Hypothalamus (tissue), 51 donors: ENCODE data around the gene PARP3.

Source experiments
- DNase-seq, 51 donors: peaks; one replicate each; lab custom pipeline; 2025; lab: John Stamatoyannopoulos, UW

The PARP3 gene

DNA sequence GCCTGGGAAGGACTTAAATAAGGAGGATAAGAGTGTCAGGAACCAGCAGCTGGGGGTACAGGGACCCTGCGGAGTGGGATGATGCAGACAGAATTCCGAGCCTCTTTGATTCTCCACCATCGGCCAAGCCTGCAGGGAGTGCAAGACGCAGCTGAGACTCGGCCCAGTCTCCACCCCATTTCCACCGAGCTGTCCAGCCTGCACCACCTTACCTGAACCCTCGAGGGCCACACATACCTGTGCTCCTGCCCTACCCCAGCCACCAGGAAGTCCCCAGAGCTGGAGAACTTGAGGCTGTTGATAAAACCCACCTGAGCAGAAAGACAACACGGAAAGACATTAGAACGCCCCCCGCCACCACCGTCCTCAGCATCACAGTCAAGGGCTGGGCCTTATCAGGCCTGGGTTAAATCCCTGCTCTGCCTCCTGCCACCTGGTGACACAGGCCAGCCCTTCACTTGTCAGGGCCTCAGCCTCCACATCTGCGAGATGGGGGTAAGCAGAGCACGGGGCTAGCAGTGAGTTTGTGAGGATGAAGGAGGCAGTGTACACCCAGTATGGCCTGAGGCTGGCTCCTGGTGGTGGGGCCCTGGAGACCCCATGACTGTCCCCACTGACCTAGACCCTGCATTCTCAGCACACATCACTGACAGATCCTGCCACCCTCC lies 8.6 kb upstream of the PARP3 start:
- DNase-seq: no peak

DNA sequence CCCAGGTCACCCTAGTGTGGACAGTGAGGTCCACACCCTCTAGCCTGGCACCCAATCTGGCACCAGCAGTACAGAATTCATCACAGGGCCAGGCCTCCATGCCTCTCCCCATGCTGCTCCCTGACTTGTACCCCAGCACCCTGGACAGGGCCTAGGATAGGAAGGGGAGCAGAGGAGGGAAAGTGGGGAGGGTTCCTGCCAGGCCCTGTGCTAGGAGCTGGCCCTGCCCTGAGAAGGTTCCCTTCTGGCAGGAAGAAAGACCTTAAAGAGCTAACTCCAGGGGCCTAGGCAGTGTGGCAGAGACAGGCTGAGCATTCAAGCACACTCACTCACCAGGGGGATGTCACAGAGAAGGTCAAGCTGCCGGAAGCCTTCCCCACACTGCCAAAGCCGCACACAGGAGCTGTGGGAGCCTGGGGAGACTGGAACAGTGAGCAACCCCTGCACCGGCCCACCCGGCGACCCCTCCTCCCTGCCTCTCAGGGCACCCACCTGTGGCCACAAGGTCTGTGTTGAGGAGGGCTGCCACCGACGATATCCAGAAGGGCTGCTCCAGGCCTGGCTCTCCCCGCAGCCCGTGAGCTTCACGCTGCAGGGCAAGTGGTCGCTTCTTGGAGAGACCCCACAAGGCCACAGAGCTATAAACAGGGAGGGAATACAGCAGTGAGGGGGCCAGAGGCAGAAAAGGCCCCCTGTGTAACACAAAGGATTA lies 7.9 kb upstream of the PARP3 start:
- DNase-seq: no peak

DNA sequence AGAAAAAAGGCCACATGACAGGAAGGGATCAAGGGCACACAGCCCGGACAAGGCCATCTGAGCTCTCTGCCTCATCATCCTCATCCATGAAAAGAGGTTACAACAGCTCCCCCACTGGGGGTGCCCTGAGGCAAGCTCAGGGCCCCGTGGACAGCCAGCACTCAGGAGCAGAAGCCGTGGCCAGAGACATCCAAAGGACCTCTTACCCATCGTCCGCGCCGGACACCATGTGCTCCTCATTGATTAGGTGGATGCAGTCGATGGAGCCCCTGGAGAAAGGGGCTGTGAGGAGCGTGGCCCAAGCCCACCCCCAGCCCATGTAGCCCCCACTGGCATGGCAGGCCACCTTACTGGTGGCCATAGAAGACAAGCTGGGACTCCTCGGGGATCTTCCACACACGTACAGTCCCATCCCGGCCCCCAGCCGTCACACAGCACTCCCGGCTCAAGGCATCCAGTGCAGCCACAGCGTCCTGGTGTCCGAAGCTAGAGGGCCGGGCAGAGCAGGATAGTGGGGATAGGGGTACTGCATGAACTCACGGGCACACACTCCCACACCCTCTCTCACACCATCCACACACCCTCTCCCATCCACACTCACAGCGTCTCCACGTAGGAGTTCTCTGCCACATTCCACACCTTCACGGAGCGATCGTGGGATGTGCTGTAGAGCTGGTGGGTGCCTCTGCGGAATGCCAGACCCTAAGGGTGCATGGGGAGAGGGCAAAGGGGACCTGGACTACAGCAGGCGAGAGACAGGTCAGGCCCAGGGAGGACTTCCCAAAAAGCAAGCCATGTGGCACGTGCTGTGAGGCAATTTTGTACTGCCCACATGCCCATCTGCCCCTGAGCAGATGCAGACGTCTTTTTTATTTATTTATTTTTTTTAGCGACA lies 6.9 kb upstream of the PARP3 start:
- DNase-seq: no peak

- DNase-seq: no peak
Observed at GRCh38 chr3:51935886-51936755, 6.0 kb upstream of the PARP3 start.

- DNase-seq: no peak
Observed at GRCh38 chr3:51937014-51937413, 5.1 kb upstream of the PARP3 start.

- DNase-seq: no peak
Observed at GRCh38 chr3:51937611-51938450, 4.3 kb upstream of the PARP3 start.

DNA sequence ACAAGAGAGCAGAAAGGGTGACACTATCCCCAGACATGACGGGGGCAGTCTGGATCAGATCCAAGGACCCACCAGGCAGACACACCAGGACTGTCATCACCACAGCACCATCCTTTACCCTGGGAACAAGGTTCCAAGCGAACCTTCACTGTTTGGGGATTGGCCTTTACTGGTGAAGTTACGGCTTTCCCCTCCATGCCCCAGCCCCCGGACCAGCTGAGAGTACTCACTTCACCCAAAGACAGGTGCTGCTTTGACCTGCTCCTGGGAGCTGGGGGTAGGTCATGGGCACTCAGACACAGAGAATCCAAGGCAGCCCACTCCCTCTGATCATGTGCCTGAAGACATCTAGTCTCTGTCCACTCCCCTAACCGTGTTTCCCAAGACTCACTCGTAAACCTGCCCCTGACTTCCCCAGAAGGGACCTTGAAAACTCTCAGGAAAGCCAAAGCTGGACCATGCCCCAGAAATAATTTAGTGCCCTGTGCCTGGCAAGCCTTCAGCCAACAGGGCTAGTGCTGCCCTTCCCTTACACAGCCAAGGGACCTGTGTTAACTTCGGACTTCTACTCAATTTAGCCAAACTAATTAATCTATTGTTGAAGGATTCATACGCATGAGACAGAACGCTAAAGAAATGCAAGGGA lies 3.3 kb upstream of the PARP3 start:
- DNase-seq: no peak

GRCh38 chr3:51940648-51941462 lies 1.3 kb upstream of the PARP3 start:
- no peak for DNase-seq

- DNase-seq: no peak
Observed at GRCh38 chr3:51941463-51941797, 733 bp upstream of the PARP3 start.

- peak in 2 of 51 donors; percentile 24 to 51 for DNase-seq
Observed at GRCh38 chr3:51942603-51943450, 664 bp downstream of the PARP3 start.

DNA sequence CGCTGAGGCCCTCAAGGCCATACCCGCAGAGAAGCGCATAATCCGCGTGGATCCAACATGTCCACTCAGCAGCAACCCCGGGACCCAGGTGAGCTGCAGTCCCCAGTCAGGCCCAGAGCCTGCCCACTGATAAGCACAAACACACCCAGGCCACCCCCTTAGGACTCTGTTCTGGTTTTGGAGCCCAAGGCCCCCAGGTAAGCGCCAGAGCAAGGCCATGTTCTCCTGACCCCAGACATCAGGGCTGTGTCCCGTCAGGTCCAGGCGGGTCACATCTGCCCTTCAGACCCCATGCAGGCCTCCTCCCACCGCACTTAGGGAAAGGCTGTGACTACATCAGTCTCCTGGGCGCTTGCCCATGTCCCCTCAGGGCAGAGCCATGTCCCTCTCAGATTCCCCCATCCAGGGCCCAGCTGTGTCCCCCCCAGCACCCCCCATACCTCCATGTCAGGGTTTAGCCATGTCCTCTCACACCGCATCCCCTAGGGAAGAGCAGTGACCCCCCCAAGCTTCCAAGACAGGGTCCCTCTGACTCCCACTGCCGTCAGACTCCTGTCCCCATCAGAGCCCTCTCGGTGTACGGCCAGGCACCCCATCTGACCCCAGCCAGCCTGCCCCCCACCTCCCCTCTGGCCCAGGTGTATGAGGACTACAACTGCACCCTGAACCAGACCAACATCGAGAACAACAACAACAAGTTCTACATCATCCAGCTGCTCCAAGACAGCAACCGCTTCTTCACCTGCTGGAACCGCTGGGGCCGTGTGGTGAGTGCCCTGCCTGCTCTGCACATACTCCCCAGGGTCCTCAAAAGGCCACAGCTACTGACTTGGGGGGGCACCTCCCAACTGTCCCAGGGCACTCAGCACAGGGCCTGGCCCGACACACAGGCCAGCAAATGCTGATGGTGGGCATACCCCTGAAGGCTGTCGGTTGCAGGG lies 1.6 kb downstream of the PARP3 start:
- no peak for DNase-seq

DNA sequence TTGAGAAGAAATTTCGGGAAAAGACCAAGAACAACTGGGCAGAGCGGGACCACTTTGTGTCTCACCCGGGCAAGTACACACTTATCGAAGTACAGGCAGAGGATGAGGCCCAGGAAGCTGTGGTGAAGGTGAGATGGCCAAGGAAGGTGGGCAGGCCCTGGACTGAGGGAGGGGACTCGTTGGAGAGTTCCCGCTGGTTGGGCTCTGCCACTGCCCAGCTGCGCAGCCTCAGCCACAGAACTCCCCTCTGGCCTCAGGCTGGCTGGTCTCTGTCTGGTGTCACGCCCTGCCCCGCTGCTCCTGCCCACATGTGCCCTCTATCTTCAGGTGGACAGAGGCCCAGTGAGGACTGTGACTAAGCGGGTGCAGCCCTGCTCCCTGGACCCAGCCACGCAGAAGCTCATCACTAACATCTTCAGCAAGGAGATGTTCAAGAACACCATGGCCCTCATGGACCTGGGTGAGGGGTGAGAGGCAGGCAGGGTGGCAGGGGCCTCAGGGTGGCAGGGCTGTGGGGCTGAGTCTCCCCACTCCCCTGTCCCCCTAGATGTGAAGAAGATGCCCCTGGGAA lies 2.4 kb downstream of the PARP3 start:
- no peak for DNase-seq

DNA sequence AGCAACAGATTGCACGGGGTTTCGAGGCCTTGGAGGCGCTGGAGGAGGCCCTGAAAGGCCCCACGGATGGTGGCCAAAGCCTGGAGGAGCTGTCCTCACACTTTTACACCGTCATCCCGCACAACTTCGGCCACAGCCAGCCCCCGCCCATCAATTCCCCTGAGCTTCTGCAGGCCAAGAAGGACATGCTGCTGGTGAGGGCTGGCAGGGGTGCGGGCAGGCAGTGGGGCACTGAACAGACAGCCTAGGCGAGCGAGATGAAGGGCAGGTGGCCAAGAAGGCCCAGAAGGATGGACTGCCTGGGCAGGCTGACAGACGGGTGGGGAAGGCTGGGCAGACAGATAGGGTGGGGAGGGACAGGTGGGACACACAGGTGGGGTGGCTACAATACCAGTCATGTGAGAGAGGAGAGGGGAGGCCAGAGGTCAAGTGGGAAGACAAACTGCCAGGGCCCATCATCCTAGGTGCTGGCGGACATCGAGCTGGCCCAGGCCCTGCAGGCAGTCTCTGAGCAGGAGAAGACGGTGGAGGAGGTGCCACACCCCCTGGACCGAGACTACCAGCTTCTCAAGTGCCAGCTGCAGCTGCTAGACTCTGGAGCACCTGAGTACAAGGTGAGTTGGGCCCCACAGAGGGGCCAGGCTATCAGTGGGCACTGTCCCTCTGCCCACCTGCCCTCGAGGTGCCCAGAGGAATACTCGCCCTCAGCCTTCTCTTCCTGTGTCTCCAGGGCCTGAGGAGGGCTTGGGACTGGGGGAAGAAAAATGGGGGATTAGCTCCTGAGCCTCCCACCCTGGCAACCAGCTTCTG lies 3.1 kb downstream of the PARP3 start:
- DNase-seq: no peak

- no peak for DNase-seq
Observed at GRCh38 chr3:51945926-51946705, 4.0 kb downstream of the PARP3 start.
